GM18870 (cell line): ENCODE data around the gene BEX2.
"Not testable (repeated sequence)": the region's sequence is repeated elsewhere in the genome, so short reads cannot be mapped to it uniquely, and the experiment has no call there.

Source experiments
- ATAC-seq: cut with Tn5 transposase; IDR thresholded peaks from one replicate; pipeline ENCODE4 v1.9.1; 2021; ENCODE audit warnings: moderate library complexity; ENCODE audit not compliant: unreplicated experiment

BEX2 gene

DNA sequence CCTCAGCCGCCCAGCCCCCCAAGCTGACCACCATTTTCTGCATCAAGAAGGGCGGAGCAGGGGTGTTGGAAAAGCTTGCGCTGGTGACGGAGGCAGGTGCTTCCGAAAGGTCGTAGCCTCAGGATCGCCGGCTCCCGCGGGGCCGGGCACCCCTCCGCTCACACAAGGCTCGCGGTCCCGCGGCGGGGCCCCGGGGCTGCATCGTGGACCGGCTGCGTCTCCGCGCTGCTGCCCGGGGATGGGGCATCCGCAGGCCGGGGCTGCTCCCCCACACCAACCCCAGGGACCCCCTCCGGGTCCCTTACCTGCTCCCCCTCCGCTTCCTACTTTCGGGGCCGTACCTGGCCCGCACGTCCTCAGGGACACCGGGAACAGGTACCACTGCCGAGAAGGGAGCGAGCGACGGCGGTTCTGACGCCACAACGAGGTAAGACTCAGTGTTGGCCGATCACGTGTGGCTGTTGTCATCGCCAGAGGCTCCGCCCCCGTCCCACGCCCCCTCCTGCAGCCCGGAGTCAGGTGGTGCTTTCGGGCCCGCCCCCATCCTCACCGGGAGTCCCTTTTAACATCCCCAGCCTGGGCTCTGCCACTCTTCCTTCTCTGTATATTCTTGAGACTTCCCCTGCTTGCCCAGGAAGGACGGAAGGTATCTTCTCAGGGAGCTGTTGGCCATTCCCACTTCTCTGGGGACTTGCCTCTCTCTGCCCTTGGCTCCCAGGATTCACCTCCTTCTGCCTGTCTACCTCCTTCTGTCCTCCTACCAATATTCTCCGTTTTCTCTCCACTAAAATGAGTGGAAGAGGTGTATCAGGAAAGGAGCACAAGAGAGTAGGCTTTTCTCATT lies at the start of gene BEX2:
TSS of gene BEX2 (minus strand) at position 436 of the 844 bp plus-strand sequence. CDS start 1,014 bp downstream, outside the sequence.
- ATAC-seq: peak; percentile 83

DNA sequence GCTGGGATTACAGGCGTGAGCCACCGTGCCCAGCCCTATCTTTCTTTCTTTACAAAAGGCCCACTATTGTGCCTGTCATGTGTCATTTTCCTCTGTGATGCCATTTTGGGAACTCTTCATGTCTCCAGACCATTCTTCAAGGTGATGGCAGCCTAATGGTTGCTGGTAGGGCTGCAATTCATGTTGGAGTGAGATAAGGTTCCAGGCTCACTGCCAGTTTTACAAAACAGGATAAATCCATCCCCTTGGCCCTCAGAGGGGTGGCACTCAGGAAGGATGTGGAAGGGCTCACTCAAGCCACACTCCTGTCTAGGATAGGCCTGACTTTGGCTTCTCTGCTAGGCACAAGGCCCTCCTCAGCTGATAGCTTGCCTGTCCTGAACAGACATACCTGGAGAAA lies 49.3 kb upstream of the BEX2 start:
- no peak for ATAC-seq

GRCh38 chrX:103359605-103360004 lies 48.8 kb upstream of the BEX2 start:
- ATAC-seq: not testable (repeated sequence)

DNA sequence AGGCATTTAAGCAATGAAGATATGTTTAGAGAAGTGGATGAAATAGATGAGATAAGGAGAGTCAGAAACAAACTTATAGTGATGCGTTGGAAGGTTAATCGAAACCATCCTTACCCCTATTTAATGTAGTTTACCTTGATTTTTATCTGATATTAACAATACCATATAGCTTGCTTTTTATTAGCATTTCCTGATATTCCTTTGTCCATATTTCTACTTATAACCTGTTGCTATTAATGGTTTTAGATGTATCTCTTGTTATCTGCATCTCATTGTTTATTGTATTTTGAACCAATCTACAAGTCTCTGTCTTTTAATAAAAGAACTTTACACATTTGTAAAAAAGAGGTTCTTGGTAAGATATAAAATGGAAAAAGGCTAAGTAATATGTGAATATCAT lies 47.1 kb upstream of the BEX2 start:
- no peak for ATAC-seq

DNA sequence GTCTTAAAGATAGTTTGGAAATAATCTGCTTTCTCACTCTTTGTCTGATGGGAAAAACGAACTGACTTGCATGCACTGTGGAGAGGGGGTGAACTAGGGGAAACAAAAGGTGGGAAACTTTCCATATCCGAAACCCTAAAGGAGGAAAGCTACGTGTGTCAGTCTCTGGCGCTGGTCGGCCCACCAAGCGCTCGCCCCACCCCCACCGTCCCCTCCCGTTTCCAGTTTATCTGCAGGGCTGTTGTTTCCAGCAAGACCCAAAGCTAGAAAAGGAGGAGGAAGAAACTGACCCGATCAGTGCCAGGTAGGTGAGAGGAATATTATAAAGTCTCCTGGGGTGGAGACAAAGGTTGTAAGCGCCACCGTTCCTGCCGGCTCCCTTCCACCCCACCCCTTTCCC lies 46.1 kb upstream of the BEX2 start:
- ATAC-seq: no peak

GRCh38 chrX:103356130-103356798 lies 45.5 kb upstream of the BEX2 start, which contains the start of gene TCEAL9:
TSS of gene TCEAL9 (plus strand) at chrX:103356506. CDS start at chrX:103357685, 1,179 bp downstream.
- ATAC-seq: no peak

- ATAC-seq: no peak
Measured at GRCh38 chrX:103347682-103348397, 37.0 kb upstream of the BEX2 start.

- ATAC-seq: no peak
Measured at GRCh38 chrX:103344606-103345005, 33.8 kb upstream of the BEX2 start.

GRCh38 chrX:103343105-103343504 lies 32.3 kb upstream of the BEX2 start:
- no peak for ATAC-seq

DNA sequence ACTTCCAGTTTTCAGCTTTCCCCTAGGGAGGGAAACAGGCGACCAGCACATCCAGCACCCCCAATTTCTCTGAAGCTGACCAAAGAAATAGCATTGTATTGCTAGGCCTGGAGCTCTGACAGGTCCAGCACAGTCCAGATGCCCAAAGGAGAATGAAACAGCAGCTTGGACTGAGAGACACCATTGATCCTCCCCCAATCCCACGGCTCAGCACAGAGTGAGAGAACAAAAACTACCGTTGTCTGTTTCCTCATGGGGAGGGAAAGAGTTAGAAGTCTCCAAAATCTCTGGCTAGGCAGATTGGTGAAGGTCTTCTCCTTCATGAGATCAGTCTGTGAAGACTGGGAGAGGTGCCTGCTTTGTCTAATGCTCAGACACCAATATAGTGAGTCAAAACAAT lies 27.9 kb upstream of the BEX2 start:
- no peak for ATAC-seq

DNA sequence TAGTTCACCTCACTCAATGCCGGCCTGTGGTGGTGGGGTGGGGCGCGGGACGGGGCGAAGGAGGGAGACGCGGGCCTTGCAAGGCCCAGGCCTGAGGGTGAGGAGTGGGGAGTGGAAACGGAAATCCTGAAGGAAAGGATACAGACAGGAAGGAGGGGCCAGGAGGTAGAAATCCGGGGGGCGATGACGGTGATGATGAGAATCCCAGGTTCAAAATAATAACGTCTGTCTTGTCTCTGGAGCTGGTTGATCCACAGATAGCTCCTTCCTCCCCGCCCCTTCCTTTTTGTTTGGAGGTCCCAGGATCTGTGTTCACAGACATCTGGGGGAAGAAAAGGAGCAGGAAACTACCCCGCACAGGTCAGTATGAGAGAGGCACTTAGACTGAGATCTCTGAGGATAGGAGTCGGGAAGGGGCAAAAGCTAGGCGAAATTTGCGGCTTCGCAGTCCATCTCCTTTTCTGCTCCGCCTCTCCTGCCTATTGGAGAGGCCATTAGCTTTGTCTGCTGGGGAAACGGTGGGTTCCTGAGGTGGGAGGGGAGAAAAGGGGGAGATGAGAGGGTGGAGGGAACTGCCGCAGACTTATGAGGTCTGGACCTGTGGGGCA lies 20.0 kb upstream of the BEX2 start:
- ATAC-seq: no peak

DNA sequence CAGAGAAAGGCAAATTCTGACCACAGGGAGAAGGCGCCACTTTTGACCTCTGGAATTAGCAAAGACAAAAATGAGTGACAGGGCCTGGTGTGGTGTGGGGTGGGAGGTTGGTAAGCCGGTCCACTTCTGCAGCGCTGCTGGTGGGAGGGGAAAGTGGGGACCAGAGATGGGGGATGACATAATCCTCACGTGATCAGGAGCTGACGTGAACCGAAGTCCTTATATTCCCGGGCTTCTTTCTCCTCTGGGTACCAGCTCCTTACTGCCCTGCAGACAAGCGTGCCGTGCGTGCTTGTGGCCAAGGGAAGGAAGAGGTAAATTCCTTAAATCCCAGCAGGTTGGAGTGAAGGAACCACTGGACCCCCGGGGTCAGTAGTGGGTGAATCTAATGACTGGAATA lies 19.2 kb upstream of the BEX2 start, which contains the start of gene TCEAL7:
TSS of gene TCEAL7 (plus strand) at position 249 of the 400 bp plus-strand sequence. CDS start 1,165 bp downstream, outside the sequence.
- no peak for ATAC-seq

DNA sequence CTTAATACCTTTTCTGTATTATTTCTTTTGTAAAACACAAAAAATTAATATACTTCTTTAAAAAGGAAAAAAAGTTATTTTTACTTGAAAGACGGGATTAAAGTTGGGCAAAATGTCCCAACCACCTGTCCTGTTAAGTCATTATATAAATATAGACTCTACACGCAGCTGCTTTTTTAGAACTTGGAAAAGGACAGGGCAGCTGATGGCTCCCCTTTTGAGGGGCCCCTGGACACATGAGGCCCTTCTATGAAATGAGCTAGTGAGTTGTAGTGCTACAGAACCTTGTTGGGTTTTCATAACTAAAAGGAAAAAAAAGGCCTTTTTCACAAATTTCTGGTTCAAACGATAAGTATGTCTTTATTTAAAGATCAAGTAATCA lies 600 bp upstream of the BEX2 start:
- no peak for ATAC-seq

DNA sequence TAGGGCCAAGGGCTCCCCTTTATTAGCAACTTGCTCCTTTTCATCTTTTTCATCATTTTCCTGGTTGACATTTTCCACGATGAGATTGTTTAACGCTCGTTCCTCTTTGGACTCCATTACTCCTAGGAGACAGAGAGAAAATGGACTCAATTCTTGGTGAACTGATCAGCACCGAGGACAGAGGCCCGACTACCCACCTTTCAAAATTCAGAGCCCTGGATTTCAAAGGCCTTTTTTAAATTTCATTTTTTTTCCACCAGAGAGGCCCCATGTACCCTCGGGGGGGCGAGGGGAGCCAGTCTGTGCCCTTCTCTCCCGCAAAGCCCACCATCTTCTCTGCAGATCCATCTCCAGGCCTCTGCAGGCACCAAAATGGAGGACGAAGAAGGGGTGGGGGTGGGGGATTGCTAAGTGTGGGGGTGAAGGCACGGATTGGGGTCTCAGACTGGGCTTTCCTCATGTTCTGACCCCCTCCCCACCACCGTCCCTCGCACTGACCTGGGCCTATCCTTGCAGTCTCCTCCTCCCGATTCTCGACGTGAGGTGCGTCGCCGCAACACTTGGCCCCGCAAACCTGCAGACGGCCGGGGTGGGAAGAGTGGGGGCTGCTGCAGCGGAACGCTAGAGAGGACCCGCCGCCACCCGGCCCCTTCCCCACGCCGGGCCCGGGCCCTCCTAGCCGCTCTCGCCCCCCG lies 783 bp downstream of the BEX2 start:
- ATAC-seq: no peak

DNA sequence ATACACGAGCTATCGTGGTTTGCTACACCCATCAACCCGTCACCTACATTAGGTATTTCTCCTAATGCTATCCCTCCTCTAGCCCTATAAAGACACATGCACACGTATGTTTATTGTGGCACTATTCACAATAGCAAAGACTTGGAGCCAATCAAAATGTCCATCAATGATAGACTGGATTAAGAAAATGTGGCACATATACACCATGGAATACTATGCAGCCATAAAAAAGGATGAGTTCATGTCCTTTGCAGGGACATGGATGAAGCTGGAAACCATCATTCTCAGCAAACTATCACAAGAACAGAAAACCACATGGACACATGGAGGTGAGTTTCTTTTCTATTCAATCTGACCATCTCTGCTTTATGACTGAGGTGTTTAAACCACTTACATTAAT lies 5.1 kb downstream of the BEX2 start:
- not testable (repeated sequence) for ATAC-seq

- ATAC-seq: no peak
Measured at GRCh38 chrX:103304705-103305104, 6.1 kb downstream of the BEX2 start.

- ATAC-seq: no peak
Measured at GRCh38 chrX:103293118-103293517, 17.7 kb downstream of the BEX2 start.

DNA sequence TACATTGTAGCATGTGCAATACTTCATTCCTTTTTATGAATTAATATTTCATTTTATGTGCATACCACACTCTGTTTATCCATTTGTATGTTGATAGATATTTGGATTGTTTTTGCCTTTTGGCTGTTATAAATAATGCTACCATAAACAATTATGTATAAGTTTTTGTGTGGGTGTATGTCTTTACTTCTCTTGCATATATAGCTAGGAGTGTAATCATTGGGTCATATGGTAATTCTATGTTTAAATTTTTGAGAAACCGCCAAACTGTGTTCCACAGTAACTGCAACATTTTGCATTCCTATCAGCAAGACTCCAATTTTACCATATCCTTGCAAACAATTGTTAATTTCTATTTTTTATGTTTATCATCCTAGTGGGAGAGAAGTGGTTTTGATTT lies 31.2 kb downstream of the BEX2 start:
- ATAC-seq: no peak

DNA sequence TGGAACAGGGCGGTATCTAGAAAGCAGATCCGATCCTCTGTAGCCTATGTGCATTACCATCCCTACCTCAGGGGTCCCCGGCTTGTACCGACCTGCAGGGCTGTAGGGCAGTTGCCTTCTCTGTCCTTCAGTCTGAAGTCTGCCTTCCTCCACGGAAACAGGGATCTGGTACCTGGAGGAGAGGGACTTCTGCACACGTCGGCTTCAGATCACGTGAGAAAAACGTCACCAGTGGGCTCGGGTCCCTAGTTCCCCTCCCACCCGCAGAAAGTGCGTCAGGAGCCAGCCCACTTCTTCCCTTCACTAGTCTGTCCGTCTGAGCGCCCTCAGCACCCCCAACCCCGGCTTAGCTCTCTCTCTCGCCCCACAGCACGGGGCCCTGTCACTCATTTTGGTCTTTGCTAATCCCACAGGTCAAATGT lies 34.2 kb downstream of the BEX2 start, which contains the start of gene TCEAL5:
TSS of gene TCEAL5 (minus strand) at position 170 of the 422 bp plus-strand sequence. CDS start 2,187 bp downstream, outside the sequence.
- no peak for ATAC-seq

GRCh38 chrX:103275947-103276567 lies 34.7 kb downstream of the BEX2 start:
- no peak for ATAC-seq
